ENCODE measurements around the gene CDHR1.
A peak's percentile ranks its signal among the peaks of the same experiment; 100 is the strongest.

DNA sequence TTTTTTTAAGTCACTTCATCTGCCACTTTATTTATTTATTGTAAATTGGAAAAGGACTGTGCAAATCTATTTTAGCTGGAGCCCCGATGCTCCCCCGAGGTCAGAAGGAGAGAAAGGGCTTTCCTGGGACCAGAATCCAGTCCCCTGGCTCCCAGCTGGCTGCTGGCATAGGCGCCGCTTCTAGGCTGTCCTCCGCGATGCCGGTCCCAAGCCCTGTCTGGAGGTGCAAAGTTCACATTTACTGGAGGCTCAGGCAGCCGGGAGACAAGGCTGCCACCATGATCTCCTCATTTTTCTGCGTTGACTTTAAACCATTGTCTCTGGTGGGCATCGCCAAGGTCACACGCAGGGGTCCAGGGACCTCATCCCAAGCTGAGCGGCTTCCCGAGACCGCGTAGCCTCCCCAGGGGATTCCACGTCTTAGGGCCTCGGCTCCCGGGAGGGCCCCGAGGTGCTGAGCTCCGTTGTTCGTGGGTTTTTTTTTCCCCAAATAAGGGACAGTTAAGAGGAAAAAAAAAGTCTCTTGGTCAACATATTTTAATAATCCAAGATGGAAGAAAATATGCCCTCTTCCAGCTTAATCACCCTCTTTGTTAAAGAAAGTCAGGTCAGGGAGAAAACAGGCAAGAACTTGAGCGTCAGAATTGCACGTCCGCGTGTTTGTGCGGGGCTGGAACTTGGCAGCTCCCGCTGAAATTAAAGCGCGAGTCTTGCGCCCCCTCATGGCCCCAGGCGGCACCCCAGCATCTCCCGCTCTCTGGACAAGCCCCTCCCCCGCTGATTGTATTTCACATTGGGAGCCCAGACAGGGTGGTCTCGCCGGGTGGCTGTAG lies 62.4 kb downstream of the CDHR1 start:
- TF ChIP-seq POLR2AphosphoS5 (IDR thresholded peaks at IDR 0.05): no peak
- TF ChIP-seq POLR2A (IDR thresholded peaks at IDR 0.05): no peak
- TF ChIP-seq, protein P1, sequence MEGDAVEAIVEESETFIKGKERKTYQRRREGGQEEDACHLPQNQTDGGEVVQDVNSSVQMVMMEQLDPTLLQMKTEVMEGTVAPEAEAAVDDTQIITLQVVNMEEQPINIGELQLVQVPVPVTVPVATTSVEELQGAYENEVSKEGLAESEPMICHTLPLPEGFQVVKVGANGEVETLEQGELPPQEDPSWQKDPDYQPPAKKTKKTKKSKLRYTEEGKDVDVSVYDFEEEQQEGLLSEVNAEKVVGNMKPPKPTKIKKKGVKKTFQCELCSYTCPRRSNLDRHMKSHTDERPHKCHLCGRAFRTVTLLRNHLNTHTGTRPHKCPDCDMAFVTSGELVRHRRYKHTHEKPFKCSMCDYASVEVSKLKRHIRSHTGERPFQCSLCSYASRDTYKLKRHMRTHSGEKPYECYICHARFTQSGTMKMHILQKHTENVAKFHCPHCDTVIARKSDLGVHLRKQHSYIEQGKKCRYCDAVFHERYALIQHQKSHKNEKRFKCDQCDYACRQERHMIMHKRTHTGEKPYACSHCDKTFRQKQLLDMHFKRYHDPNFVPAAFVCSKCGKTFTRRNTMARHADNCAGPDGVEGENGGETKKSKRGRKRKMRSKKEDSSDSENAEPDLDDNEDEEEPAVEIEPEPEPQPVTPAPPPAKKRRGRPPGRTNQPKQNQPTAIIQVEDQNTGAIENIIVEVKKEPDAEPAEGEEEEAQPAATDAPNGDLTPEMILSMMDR (IDR thresholded peaks at IDR 0.05): peak in 1 of 2 donors; percentile 49
- no peak for TF ChIP-seq EP300 (IDR thresholded peaks at IDR 0.05)
